WTC11 (cell line): ENCODE data around the gene TSPAN33. TPM values are rescaled to one million over a fixed set of nuclear protein-coding genes. Genes with fewer than 3 reads are reported as not detected.

Experiments used
- ATAC-seq: fragments of 200-7000 bp; cut with Tn5 transposase; 2 replicates; pipeline ENCODE4 v1.10.0; 2021; ENCODE audit warnings: mild to moderate bottlenecking, moderate library complexity
- CTCF ChIA-PET: fragments of 300-600 bp; sonication (Branson Sonifier 250); formaldehyde crosslinking; loops from one replicate; lab custom pipeline; 2021; ENCODE audit warnings: antibody characterized with exemption; lab: Charles Lee
- POLR2A ChIA-PET: fragments of 350-600 bp; sonication (Branson Sonifier 250); formaldehyde crosslinking; loops from one replicate; lab custom pipeline; 2021; ENCODE audit warnings: antibody characterized with exemption; lab: Charles Lee
- DNase-seq: peaks from one replicate; pipeline ENCODE4 v3.0.0; 2021; ENCODE audit warnings: low spot score
- H3K27ac Mint-ChIP-seq: 2 replicates; pipeline ENCODE4 v1.8.0; 2021; ENCODE audit warnings: mixed read lengths
- H3K27me3 Mint-ChIP-seq: 2 replicates; pipeline ENCODE4 v1.8.0; 2021; ENCODE audit warnings: low read depth, mild to moderate bottlenecking, moderate library complexity, mixed read lengths
- H3K36me3 Mint-ChIP-seq: 2 replicates; pipeline ENCODE4 v1.8.0; 2021; ENCODE audit warnings: mixed read lengths
- H3K4me1 Mint-ChIP-seq: 2 replicates; pipeline ENCODE4 v1.8.0; 2022; ENCODE audit warnings: mixed read lengths
- H3K4me3 Mint-ChIP-seq: 2 replicates; pipeline ENCODE4 v1.8.0; 2021; ENCODE audit warnings: mild to moderate bottlenecking, moderate library complexity, mixed read lengths
- H3K9me3 Mint-ChIP-seq: 2 replicates; pipeline ENCODE4 v1.8.0; 2021; ENCODE audit warnings: mixed read lengths
- AFF4 ChIP-seq: sonication (generic); formaldehyde crosslinking; IDR thresholded peaks from 2 replicates; pipeline ENCODE4 v1.8.1; 2023; ENCODE audit warnings: mild to moderate bottlenecking, missing genetic modification reagents, borderline replicate concordance
- CBFB ChIP-seq: sonication (generic); formaldehyde crosslinking; IDR thresholded peaks from 2 replicates; pipeline ENCODE4 v1.8.1; 2022; ENCODE audit warnings: mild to moderate bottlenecking, low read depth, missing genetic modification reagents
- CREB1 ChIP-seq: sonication (generic); formaldehyde crosslinking; IDR thresholded peaks from 2 replicates; pipeline ENCODE4 v1.8.0; 2023; ENCODE audit warnings: mild to moderate bottlenecking, missing genetic modification reagents
- CTCF ChIP-seq: fragments of 200-600 bp; IDR thresholded peaks from 2 replicates; pipeline ENCODE4 v1.8.0; 2022; ENCODE audit warnings: antibody characterized with exemption
- JAZF1 ChIP-seq: fragments of 250-450 bp; sonication (Bioruptor Pico); IDR thresholded peaks from 2 replicates; pipeline ENCODE4 v1.9.0; 2021; ENCODE audit warnings: moderate library complexity, mild to moderate bottlenecking, inconsistent platforms
- NFYB ChIP-seq: sonication (generic); formaldehyde crosslinking; conservative IDR thresholded peaks from 2 replicates; pipeline ENCODE4 v1.8.0; 2022; ENCODE audit warnings: low read depth, missing genetic modification reagents
- NR3C1 ChIP-seq: sonication (generic); formaldehyde crosslinking; conservative IDR thresholded peaks from 2 replicates; pipeline ENCODE4 v1.8.1; 2023; ENCODE audit warnings: low read depth, mild to moderate bottlenecking, missing genetic modification reagents
- RORB ChIP-seq: fragments of 250-450 bp; sonication (Bioruptor Pico); IDR thresholded peaks from 2 replicates; pipeline ENCODE4 v1.9.0; 2021; ENCODE audit warnings: mild to moderate bottlenecking
- SMAD3 ChIP-seq: sonication (generic); formaldehyde crosslinking; IDR thresholded peaks from 2 replicates; pipeline ENCODE4 v1.8.0; 2022; ENCODE audit warnings: missing genetic modification reagents, mild to moderate bottlenecking, borderline replicate concordance
- SOX15 ChIP-seq: fragments of 250-450 bp; sonication (Bioruptor Pico); IDR thresholded peaks from 2 replicates; pipeline ENCODE4 v1.9.0; 2021; ENCODE audit warnings: mild to moderate bottlenecking
- SP1 ChIP-seq: sonication (generic); formaldehyde crosslinking; conservative IDR thresholded peaks from 2 replicates; pipeline ENCODE4 v1.8.1; 2022; ENCODE audit warnings: missing genetic modification reagents
- ZBTB43 ChIP-seq: sonication (generic); formaldehyde crosslinking; IDR thresholded peaks from 2 replicates; pipeline ENCODE4 v1.8.1; 2023; ENCODE audit warnings: mild to moderate bottlenecking, missing genetic modification reagents
- ZNF138 ChIP-seq: sonication (generic); formaldehyde crosslinking; conservative IDR thresholded peaks from 2 replicates; pipeline ENCODE4 v1.8.1; 2022; ENCODE audit warnings: mild to moderate bottlenecking, moderate library complexity, missing genetic modification reagents
- ZNF219 ChIP-seq: sonication (generic); formaldehyde crosslinking; IDR thresholded peaks from 2 replicates; pipeline ENCODE4 v1.8.0; 2023; ENCODE audit warnings: missing genetic modification reagents, mild to moderate bottlenecking, borderline replicate concordance
- ZNF263 ChIP-seq: sonication (generic); formaldehyde crosslinking; IDR thresholded peaks from 2 replicates; pipeline ENCODE4 v1.8.1; 2022; ENCODE audit warnings: low read depth, mild to moderate bottlenecking, moderate library complexity, missing genetic modification reagents
- total RNA-seq: library from RNA; stranded (reverse); gene quantifications from 3 replicates; pipeline ENCODE4 v1.2.3, GENCODE V29; 2021
- TF ChIP-seq, protein P1 (sequence below): sonication (generic); formaldehyde crosslinking; IDR thresholded peaks from 2 replicates; pipeline ENCODE4 v1.8.0; 2022; ENCODE audit warnings: mild to moderate bottlenecking, missing genetic modification reagents
- TF ChIP-seq, protein P2 (sequence below): sonication (generic); formaldehyde crosslinking; IDR thresholded peaks from 2 replicates; pipeline ENCODE4 v1.8.1; 2023; ENCODE audit warnings: mild to moderate bottlenecking, moderate library complexity, missing genetic modification reagents
- TF ChIP-seq, protein P3 (sequence below): fragments of 250-450 bp; sonication (Bioruptor Pico); IDR thresholded peaks from 2 replicates; pipeline ENCODE4 v1.9.0; 2021; ENCODE audit warnings: mild to moderate bottlenecking, borderline replicate concordance
- TF ChIP-seq, protein P4 (sequence below): sonication (generic); formaldehyde crosslinking; IDR thresholded peaks from 2 replicates; pipeline ENCODE4 v1.8.0; 2023; ENCODE audit warnings: mild to moderate bottlenecking, missing genetic modification reagents

TSPAN33 gene
- total RNA-seq, 1 experiment from 2014 or later: 30.0 TPM

DNA sequence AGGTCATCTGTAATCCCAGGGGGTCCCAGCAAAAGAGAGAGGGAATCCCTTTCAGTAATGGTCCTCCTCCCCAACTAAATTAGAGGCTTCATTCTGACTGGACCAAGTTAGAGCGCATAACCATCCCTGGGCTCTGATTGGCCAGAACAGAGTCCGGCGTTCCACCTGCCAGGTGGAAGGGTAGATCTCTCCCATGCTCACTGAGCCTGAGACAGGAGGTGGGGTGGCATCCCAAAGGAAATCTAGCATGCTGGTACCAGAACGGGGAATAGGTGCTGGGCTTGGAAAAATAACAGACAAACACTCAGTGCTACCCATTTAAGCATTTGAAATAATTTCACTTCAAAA is 21.0 kb upstream of the TSPAN33 start (continued):
- TF ChIP-seq NFYB (CRISPR knock-in tag) (no peak), JAZF1 (no peak), ZNF263 (CRISPR knock-in tag) (no peak), CREB1 (CRISPR knock-in tag) (no peak), ZNF219 (CRISPR knock-in tag) (no peak), RORB (CRISPR knock-in tag) (no peak), NR3C1 (CRISPR knock-in tag) (no peak), ZNF138 (CRISPR knock-in tag) (no peak)
- TF ChIP-seq, protein P1, sequence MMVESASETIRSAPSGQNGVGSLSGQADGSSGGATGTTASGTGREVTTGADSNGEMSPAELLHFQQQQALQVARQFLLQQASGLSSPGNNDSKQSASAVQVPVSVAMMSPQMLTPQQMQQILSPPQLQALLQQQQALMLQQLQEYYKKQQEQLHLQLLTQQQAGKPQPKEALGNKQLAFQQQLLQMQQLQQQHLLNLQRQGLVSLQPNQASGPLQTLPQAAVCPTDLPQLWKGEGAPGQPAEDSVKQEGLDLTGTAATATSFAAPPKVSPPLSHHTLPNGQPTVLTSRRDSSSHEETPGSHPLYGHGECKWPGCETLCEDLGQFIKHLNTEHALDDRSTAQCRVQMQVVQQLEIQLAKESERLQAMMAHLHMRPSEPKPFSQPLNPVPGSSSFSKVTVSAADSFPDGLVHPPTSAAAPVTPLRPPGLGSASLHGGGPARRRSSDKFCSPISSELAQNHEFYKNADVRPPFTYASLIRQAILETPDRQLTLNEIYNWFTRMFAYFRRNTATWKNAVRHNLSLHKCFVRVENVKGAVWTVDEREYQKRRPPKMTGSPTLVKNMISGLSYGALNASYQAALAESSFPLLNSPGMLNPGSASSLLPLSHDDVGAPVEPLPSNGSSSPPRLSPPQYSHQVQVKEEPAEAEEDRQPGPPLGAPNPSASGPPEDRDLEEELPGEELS (CRISPR knock-in tag): no peak
- TF ChIP-seq, protein P2, sequence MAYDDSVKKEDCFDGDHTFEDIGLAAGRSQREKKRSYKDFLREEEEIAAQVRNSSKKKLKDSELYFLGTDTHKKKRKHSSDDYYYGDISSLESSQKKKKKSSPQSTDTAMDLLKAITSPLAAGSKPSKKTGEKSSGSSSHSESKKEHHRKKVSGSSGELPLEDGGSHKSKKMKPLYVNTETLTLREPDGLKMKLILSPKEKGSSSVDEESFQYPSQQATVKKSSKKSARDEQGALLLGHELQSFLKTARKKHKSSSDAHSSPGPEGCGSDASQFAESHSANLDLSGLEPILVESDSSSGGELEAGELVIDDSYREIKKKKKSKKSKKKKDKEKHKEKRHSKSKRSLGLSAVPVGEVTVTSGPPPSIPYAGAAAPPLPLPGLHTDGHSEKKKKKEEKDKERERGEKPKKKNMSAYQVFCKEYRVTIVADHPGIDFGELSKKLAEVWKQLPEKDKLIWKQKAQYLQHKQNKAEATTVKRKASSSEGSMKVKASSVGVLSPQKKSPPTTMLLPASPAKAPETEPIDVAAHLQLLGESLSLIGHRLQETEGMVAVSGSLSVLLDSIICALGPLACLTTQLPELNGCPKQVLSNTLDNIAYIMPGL (CRISPR knock-in tag): no peak

DNA sequence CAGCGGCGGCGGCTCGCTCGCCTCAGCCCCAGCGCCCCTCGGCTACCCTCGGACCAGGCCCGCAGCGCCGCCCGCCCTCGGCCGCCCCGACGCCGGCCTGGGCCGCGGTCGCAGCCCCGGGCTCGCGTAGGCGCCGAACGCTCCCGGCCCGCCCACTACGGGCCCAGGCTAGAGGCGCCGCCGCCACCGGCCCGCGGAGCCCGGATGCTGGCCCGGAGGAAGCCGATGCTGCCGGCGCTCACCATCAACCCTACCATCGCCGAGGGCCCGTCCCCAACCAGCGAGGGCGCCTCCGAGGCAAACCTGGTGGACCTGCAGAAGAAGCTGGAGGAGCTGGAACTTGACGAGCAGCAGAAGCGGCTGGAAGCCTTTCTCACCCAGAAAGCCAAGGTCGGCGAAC is 18.2 kb upstream of the TSPAN33 start:
- peak; percentile 63 for DNase-seq
- Mint-ChIP-seq H3K4me1 (no peaks in the 10 kb centered on the region), H3K27ac (no peak overlapping the region), H3K27me3 (peaks cover 19% of the 10 kb centered on the region), H3K36me3 (peaks cover 9% of the 10 kb centered on the region), H3K4me3 (no peak overlapping the region), H3K9me3 (peaks cover 12% of the 10 kb centered on the region)
- POLR2A ChIA-PET: interaction anchor here (1.0 kb wide), 1 partner anchor 42 kb away, joined by 3 read pairs; no protein-coding TSS in a partner anchor
- CTCF ChIA-PET: interaction anchor here (1.4 to 3.1 kb wide), 3 partner anchors 17 to 38 kb away, joined by 3 to 12 read pairs (median 11); no protein-coding TSS in a partner anchor
- ATAC-seq: peak; percentile 98
- TF ChIP-seq AFF4 (no peak), CBFB (CRISPR knock-in tag) (no peak), SP1 (CRISPR knock-in tag) (no peak), CTCF (no peak), SOX15 (CRISPR knock-in tag) (no peak), ZNF263 (CRISPR knock-in tag) (no peak), SMAD3 (CRISPR knock-in tag) (no peak), ZBTB43 (CRISPR knock-in tag) (no peak)
- TF ChIP-seq, protein P3, sequence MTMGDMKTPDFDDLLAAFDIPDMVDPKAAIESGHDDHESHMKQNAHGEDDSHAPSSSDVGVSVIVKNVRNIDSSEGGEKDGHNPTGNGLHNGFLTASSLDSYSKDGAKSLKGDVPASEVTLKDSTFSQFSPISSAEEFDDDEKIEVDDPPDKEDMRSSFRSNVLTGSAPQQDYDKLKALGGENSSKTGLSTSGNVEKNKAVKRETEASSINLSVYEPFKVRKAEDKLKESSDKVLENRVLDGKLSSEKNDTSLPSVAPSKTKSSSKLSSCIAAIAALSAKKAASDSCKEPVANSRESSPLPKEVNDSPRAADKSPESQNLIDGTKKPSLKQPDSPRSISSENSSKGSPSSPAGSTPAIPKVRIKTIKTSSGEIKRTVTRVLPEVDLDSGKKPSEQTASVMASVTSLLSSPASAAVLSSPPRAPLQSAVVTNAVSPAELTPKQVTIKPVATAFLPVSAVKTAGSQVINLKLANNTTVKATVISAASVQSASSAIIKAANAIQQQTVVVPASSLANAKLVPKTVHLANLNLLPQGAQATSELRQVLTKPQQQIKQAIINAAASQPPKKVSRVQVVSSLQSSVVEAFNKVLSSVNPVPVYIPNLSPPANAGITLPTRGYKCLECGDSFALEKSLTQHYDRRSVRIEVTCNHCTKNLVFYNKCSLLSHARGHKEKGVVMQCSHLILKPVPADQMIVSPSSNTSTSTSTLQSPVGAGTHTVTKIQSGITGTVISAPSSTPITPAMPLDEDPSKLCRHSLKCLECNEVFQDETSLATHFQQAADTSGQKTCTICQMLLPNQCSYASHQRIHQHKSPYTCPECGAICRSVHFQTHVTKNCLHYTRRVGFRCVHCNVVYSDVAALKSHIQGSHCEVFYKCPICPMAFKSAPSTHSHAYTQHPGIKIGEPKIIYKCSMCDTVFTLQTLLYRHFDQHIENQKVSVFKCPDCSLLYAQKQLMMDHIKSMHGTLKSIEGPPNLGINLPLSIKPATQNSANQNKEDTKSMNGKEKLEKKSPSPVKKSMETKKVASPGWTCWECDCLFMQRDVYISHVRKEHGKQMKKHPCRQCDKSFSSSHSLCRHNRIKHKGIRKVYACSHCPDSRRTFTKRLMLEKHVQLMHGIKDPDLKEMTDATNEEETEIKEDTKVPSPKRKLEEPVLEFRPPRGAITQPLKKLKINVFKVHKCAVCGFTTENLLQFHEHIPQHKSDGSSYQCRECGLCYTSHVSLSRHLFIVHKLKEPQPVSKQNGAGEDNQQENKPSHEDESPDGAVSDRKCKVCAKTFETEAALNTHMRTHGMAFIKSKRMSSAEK: no peak
- TF ChIP-seq, protein P4, sequence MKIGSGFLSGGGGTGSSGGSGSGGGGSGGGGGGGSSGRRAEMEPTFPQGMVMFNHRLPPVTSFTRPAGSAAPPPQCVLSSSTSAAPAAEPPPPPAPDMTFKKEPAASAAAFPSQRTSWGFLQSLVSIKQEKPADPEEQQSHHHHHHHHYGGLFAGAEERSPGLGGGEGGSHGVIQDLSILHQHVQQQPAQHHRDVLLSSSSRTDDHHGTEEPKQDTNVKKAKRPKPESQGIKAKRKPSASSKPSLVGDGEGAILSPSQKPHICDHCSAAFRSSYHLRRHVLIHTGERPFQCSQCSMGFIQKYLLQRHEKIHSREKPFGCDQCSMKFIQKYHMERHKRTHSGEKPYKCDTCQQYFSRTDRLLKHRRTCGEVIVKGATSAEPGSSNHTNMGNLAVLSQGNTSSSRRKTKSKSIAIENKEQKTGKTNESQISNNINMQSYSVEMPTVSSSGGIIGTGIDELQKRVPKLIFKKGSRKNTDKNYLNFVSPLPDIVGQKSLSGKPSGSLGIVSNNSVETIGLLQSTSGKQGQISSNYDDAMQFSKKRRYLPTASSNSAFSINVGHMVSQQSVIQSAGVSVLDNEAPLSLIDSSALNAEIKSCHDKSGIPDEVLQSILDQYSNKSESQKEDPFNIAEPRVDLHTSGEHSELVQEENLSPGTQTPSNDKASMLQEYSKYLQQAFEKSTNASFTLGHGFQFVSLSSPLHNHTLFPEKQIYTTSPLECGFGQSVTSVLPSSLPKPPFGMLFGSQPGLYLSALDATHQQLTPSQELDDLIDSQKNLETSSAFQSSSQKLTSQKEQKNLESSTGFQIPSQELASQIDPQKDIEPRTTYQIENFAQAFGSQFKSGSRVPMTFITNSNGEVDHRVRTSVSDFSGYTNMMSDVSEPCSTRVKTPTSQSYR: no peak
